HCT116 (cell line): ENCODE results near the gene IFIT5. TPM values are rescaled to one million over a fixed set of nuclear protein-coding genes. Genes with fewer than 3 reads are reported as not detected.

Source experiments
- ATAC-seq: fragments of 200-7000 bp; cut with Tn5 transposase; 2 replicates; pipeline ENCODE4 v1.9.1; 2020; ENCODE audit warnings: mild to moderate bottlenecking, moderate library complexity
- BruUV-seq: library from RNA; stranded (reverse); fragments of 400-500 nt; replicated peaks from 2 replicates; lab custom pipeline; 2021; lab: Mats Ljungman, UMichigan
- CTCF ChIA-PET: fragments of 300-600 bp; sonication (Branson Sonifier 250); formaldehyde crosslinking; loops from one replicate; lab custom pipeline; 2021; ENCODE audit warnings: antibody characterized with exemption; lab: Charles Lee
- POLR2A ChIA-PET: fragments of 300-600, 350-600 bp; sonication (Branson Sonifier 250); formaldehyde crosslinking; loops from one replicate; lab custom pipeline; 2021; ENCODE audit warnings: antibody characterized with exemption; lab: Charles Lee
- RAD21 ChIA-PET, 2 experiments: fragments of 300-600 bp; sonication (Branson Sonifier 250); formaldehyde crosslinking; loops; one replicate each; lab custom pipeline; 2023; ENCODE audit warnings: low total read pairs in 2 of 2; ENCODE audit not compliant: uncharacterized antibody in 2 of 2, unreplicated experiment in 2 of 2, low non-redundant PET in 1 of 2; lab: Charles Lee
- DNase-seq: peaks from one replicate; pipeline ENCODE4 v3.0.0-alpha.2; 2010; ENCODE audit warnings: low read depth, low spot score
- H2AFZ ChIP-seq: fragments of 200-600 bp; shearing (Covaris generic), sonication (generic); 2 replicates; pipeline ENCODE4 v1.6.1; 2017; ENCODE audit warnings: low read depth, mixed run types, mixed read lengths, antibody characterized with exemption, low read length; ENCODE audit not compliant: poor library complexity, severe bottlenecking
- H3K27ac ChIP-seq: 2 replicates; pipeline ENCODE4 v1.5.1; 2012; ENCODE audit warnings: low read depth, low read length
- H3K27me3 ChIP-seq: fragments of 200-600 bp; sonication (generic); 2 replicates; pipeline ENCODE4 v1.6.1; 2016; ENCODE audit warnings: mixed run types, low read length, mixed read lengths; ENCODE audit not compliant: insufficient read depth
- H3K36me3 ChIP-seq, 2 experiments: fragments of 200-500 bp in 1 of 2; fragments of 200-600 bp in 1 of 2; sonication (Bioruptor generic) in 1 of 2; sonication (generic) in 1 of 2; 2 replicates each; pipeline versions ENCODE4 v1.5.1 to v1.6.1; 2014 to 2016; ENCODE audit warnings: low read length in 2 of 2, inconsistent platforms in 1 of 2, mixed read lengths in 1 of 2, mixed run types in 1 of 2; ENCODE audit not compliant: insufficient read depth in 2 of 2, control insufficient read depth in 1 of 2
- H3K4me1 ChIP-seq, 2 experiments: fragments of 200-600 bp in 1 of 2; sonication (generic) in 1 of 2; 2 replicates each; pipeline versions ENCODE4 v1.5.1 to v1.6.1; 2012 to 2017; ENCODE audit warnings: low read length in 2 of 2, inconsistent platforms in 1 of 2, mild to moderate bottlenecking in 1 of 2, mixed read lengths in 1 of 2, mixed run types in 1 of 2, moderate library complexity in 1 of 2; ENCODE audit not compliant: insufficient read depth in 2 of 2, control insufficient read depth in 1 of 2
- H3K4me2 ChIP-seq: fragments of 200-600 bp; sonication (generic); 2 replicates; pipeline ENCODE4 v1.6.1; 2017; ENCODE audit warnings: mixed run types, low read length, mixed read lengths
- H3K4me3 ChIP-seq, 2 experiments: fragments of 200-600 bp in 1 of 2; sonication (generic) in 1 of 2; replicated peaks in 1 of 2; 2 replicates each; pipeline ENCODE4 v1.5.1; 2011 to 2016; ENCODE audit warnings: low read length in 2 of 2, control low read depth in 1 of 2, low read depth in 1 of 2, mild to moderate bottlenecking in 1 of 2, mixed read lengths in 1 of 2, mixed run types in 1 of 2
- H3K79me2 ChIP-seq: fragments of 200-600 bp; sonication (generic); 2 replicates; pipeline ENCODE4 v1.6.1; 2017; ENCODE audit warnings: mild to moderate bottlenecking, mixed run types, low read length, moderate library complexity, mixed read lengths; ENCODE audit not compliant: insufficient read depth
- H3K9ac ChIP-seq: fragments of 200-600 bp; sonication (generic); 2 replicates; pipeline ENCODE4 v1.6.1; 2016; ENCODE audit warnings: low read length, mixed read lengths
- H3K9me2 ChIP-seq: fragments of 200-600 bp; sonication (generic), shearing (Covaris generic); 2 replicates; pipeline ENCODE4 v1.6.1; 2017; ENCODE audit warnings: mixed run types, mild to moderate bottlenecking, moderate library complexity; ENCODE audit not compliant: insufficient read depth
- H3K9me3 ChIP-seq, 2 experiments: fragments of 200-500 bp in 1 of 2; fragments of 200-600 bp in 1 of 2; sonication (Bioruptor generic) in 1 of 2; sonication (generic) in 1 of 2; 2 replicates each; pipeline ENCODE4 v1.6.1; 2014 to 2017; ENCODE audit warnings: low read length in 2 of 2, mixed read lengths in 2 of 2, inconsistent platforms in 1 of 2, low read depth in 1 of 2, mild to moderate bottlenecking in 1 of 2, mixed run types in 1 of 2, moderate library complexity in 1 of 2; ENCODE audit not compliant: control insufficient read depth in 1 of 2, insufficient read depth in 1 of 2
- H4K20me1 ChIP-seq: fragments of 200-600 bp; sonication (generic), shearing (Covaris generic); 2 replicates; pipeline ENCODE4 v1.6.1; 2017; ENCODE audit warnings: mixed run types, mild to moderate bottlenecking, moderate library complexity; ENCODE audit not compliant: insufficient read depth
- ATF3 ChIP-seq: IDR thresholded peaks from 2 replicates; pipeline ENCODE4 v1.6.1; 2012
- CBX3 ChIP-seq: IDR thresholded peaks from 2 replicates; pipeline ENCODE4 v1.6.1; 2012; ENCODE audit warnings: low read depth
- CEBPB ChIP-seq: IDR thresholded peaks from 2 replicates; pipeline ENCODE4 v1.6.1; 2012; ENCODE audit warnings: low read depth
- CTCF ChIP-seq, 3 experiments: fragments of 200-600 bp in 1 of 3; sonication (generic) in 1 of 3; IDR thresholded peaks in 2 of 3; conservative IDR thresholded peaks in 1 of 3; 2 replicates each; pipeline ENCODE4 v1.5.1; 2012 to 2017; ENCODE audit warnings: low read depth in 2 of 3, low read length in 2 of 3, antibody characterized with exemption in 1 of 3, borderline replicate concordance in 1 of 3, control low read depth in 1 of 3, mild to moderate bottlenecking in 1 of 3, mixed read lengths in 1 of 3, mixed run types in 1 of 3, moderate library complexity in 1 of 3; ENCODE audit not compliant: insufficient read depth in 1 of 3
- EGR1 ChIP-seq: IDR thresholded peaks from 2 replicates; pipeline ENCODE4 v1.6.1; 2012; ENCODE audit warnings: low read depth
- ELF1 ChIP-seq: IDR thresholded peaks from 2 replicates; pipeline ENCODE4 v1.6.1; 2012; ENCODE audit warnings: low read depth, borderline replicate concordance
- EZH2 ChIP-seq: fragments of 200-600 bp; sonication (generic); IDR thresholded peaks from 2 replicates; pipeline ENCODE4 v1.6.1; 2017; ENCODE audit warnings: antibody characterized with exemption, mixed run types
- EZH2phosphoT487 ChIP-seq: fragments of 200-600 bp; IDR thresholded peaks from 2 replicates; pipeline ENCODE4 v1.6.1; 2018; ENCODE audit warnings: antibody characterized with exemption, borderline replicate concordance
- JUND ChIP-seq: IDR thresholded peaks from 2 replicates; pipeline ENCODE4 v1.6.1; 2012
- MAX ChIP-seq: IDR thresholded peaks from 2 replicates; pipeline ENCODE4 v1.6.1; 2012
- POLR2AphosphoS5 ChIP-seq: IDR thresholded peaks from 2 replicates; pipeline ENCODE4 v1.6.1; 2011; ENCODE audit warnings: mild to moderate bottlenecking, low read depth, low read length, moderate library complexity
- REST ChIP-seq: IDR thresholded peaks from 2 replicates; pipeline ENCODE4 v1.6.1; 2012; ENCODE audit warnings: low read depth
- SP1 ChIP-seq: IDR thresholded peaks from 2 replicates; pipeline ENCODE4 v1.6.1; 2012; ENCODE audit warnings: low read depth
- YY1 ChIP-seq: IDR thresholded peaks from 2 replicates; pipeline ENCODE4 v1.6.1; 2011; ENCODE audit warnings: low read length, low read depth, moderate library complexity, mild to moderate bottlenecking; ENCODE audit not compliant: insufficient replicate concordance; ENCODE audit errors: extremely low read depth
- ZBTB33 ChIP-seq: IDR thresholded peaks from 2 replicates; pipeline ENCODE4 v1.6.1; 2011; ENCODE audit warnings: mild to moderate bottlenecking, low read length, moderate library complexity; ENCODE audit not compliant: insufficient replicate concordance; ENCODE audit errors: extremely low read depth
- ZFX ChIP-seq: fragments of 450-650 bp; IDR thresholded peaks from 2 replicates; pipeline ENCODE4 v1.6.1; 2017
- ZNF274 ChIP-seq: fragments of 200-500 bp; sonication (Bioruptor generic); IDR thresholded peaks from 2 replicates; pipeline ENCODE4 v1.6.1; 2014; ENCODE audit warnings: mild to moderate bottlenecking, low read depth, low read length, inconsistent platforms
- intact Hi-C: fragments of 100-400 bp; cut with micrococcal nuclease; formaldehyde crosslinking; loops from 2 replicates; pipeline ENCODE4 v1.10.0; 2022
- total RNA-seq: library from RNA; stranded (reverse); gene quantifications from one replicate; pipeline ENCODE4 v1.2.1, GENCODE V29; 2021; ENCODE audit not compliant: unreplicated experiment

IFIT5 gene
- total RNA-seq, 1 experiment from 2014 or later, result 11.1 TPM

- Histone ChIP-seq H2AFZ (peak overlapping the region; percentile 76), H3K4me3 (peak overlapping the region; percentile 66 to 78), H3K4me1 (peaks cover 7 to 14% of the 10 kb centered on the region in 2 experiments; a peak in 3 of 4 replicates), H3K36me3 (peaks cover 7 to 15% of the 10 kb centered on the region in 2 experiments; a peak in 2 of 4 replicates), H3K9ac (peak overlapping the region; percentile 73), H3K9me3 (no peaks in the 10 kb centered on the region; a peak in 1 of 4 replicates), H3K9me2 (no peaks in the 10 kb centered on the region), H3K27ac (peak overlapping the region; percentile 66), H3K4me2 (peak overlapping the region; percentile 90), H3K27me3 (no peaks in the 10 kb centered on the region), H4K20me1 (no peaks in the 10 kb centered on the region), H3K79me2 (peaks cover 36% of the 10 kb centered on the region)
- ChIA-PET RAD21 (no interaction called here), CTCF (interaction anchor here (1.0 kb wide), 1 partner anchor 198 kb away, joined by 4 read pairs; no protein-coding TSS in a partner anchor), POLR2A (interaction anchor here (1.4 kb wide), 1 partner anchor 23 kb away, joined by 7 read pairs; the partner anchor contains the start of gene IFIT1)
- BruUV-seq, result no TSS peak
- no peak for DNase-seq
- intact Hi-C loops, result no loop called here
- peak; percentile 79 for ATAC-seq
- no peak for TF ChIP-seq YY1
- no peak for TF ChIP-seq CEBPB
- no peak for TF ChIP-seq EGR1
- TF ChIP-seq CTCF (IDR thresholded peaks at IDR 0.05 in 2 of 3, conservative IDR thresholded peaks at IDR 0.05 in 1 of 3; ENCODE audit: borderline replicate concordance in 1 of 3, insufficient read depth in 1 of 3, low read depth in 2 of 3, low read length in 2 of 3), result no peak
- TF ChIP-seq JUND, result no peak
- no peak for TF ChIP-seq EZH2
- TF ChIP-seq ELF1, result no peak
- no peak for TF ChIP-seq ZNF274
- no peak for TF ChIP-seq CBX3
- no peak for TF ChIP-seq SP1
- TF ChIP-seq POLR2AphosphoS5, result 0 out of 2 replicates have a peak, but pooled peaks have one; percentile 13
- no peak for TF ChIP-seq REST
- no peak for TF ChIP-seq ZBTB33
- TF ChIP-seq MAX, result peak; percentile 84
- no peak for TF ChIP-seq EZH2phosphoT487
- no peak for TF ChIP-seq ATF3
- peak; percentile 99 for TF ChIP-seq ZFX
Observed at GRCh38 chr10:89414879-89415821, 782 bp downstream of the IFIT5 start.
